ENCODE measurements around the gene A4GALT. TPM values are rescaled to one million over a fixed set of nuclear protein-coding genes. Genes with fewer than 3 reads are reported as not detected.

Gene A4GALT
- total and polyA plus RNA-seq, 4 donors = 8.6 to 29.3 (median 24.3) TPM

GRCh38 chr22:42644422-42645340 is 76.0 kb downstream of the A4GALT start:
- WGBS, 2 donors = 21 to 30% methylated on average over 22 of the region's 22 CpGs
- H3K9ac ChIP-seq (ENCODE audit: insufficient read depth in 1 of 2, low read length in 2 of 2) = peak overlapping the region in 1 of 2 donors; percentile 30

GRCh38 chr22:42643634-42644421 is 76.8 kb downstream of the A4GALT start:
- Histone ChIP-seq H3K9ac (ENCODE audit: insufficient read depth in 1 of 2, low read length in 2 of 2) (peak overlapping the region in 1 of 2 donors; percentile 30), H3K4me1 (ENCODE audit: control insufficient read depth in 5 of 5, insufficient read depth in 5 of 5, low read length in 5 of 5) (peaks cover 18 to 57% (median 32%) of the 10 kb centered on the region in 5 donors), H3K27ac (ENCODE audit: low read depth in 1 of 2, low read length in 1 of 2) (peak overlapping the region; percentile 64 to 95), H3K36me3 (ENCODE audit: control insufficient read depth in 4 of 4, insufficient read depth in 4 of 4, low read length in 4 of 4) (no peaks in the 10 kb centered on the region), H3K9me3 (ENCODE audit: control insufficient read depth in 4 of 4, insufficient read depth in 3 of 4, low read length in 3 of 4) (no peaks in the 10 kb centered on the region), H3K27me3 (ENCODE audit: control insufficient read depth in 3 of 3, insufficient read depth in 3 of 3, low read length in 2 of 3) (no peaks in the 10 kb centered on the region), H3K4me3 (no peak overlapping the region)
- no peak for TF ChIP-seq CTCF (IDR thresholded peaks at IDR 0.05; ENCODE audit: control extremely low read depth, extremely low read depth)
- ATAC-seq (ENCODE audit: insufficient read depth, low FRiP score) (no peak), DNase-seq (no peak)
- 84 to 87% methylated on average over 14 of the region's 14 CpGs for WGBS, 2 donors

More at GRCh38 chr22:42644422-42645340, 76.0 kb downstream of the A4GALT start:
- Histone ChIP-seq H3K36me3 (ENCODE audit: control insufficient read depth in 4 of 4, insufficient read depth in 4 of 4, low read length in 4 of 4) (no peaks in the 10 kb centered on the region), H3K4me3 (no peak overlapping the region), H3K27ac (ENCODE audit: low read depth in 1 of 2, low read length in 1 of 2) (peak overlapping the region; percentile 64 to 95), H3K9me3 (ENCODE audit: control insufficient read depth in 4 of 4, insufficient read depth in 3 of 4, low read length in 3 of 4) (no peaks in the 10 kb centered on the region), H3K27me3 (ENCODE audit: control insufficient read depth in 3 of 3, insufficient read depth in 3 of 3, low read length in 2 of 3) (no peaks in the 10 kb centered on the region), H3K4me1 (ENCODE audit: control insufficient read depth in 5 of 5, insufficient read depth in 5 of 5, low read length in 5 of 5) (peaks cover 18 to 59% (median 32%) of the 10 kb centered on the region in 5 donors)
- TF ChIP-seq CTCF (IDR thresholded peaks at IDR 0.05; ENCODE audit: control extremely low read depth, extremely low read depth) = no peak
- no peak for ATAC-seq (ENCODE audit: insufficient read depth, low FRiP score)
- peak; percentile 63 to 81 (median 65) for DNase-seq

- H3K9ac ChIP-seq (ENCODE audit: insufficient read depth in 1 of 2, low read length in 2 of 2) = peak overlapping the region in 1 of 2 donors; percentile 28
- H3K4me1 ChIP-seq (ENCODE audit: control insufficient read depth in 5 of 5, insufficient read depth in 5 of 5, low read length in 5 of 5) = peaks cover 16 to 53% (median 27%) of the 10 kb centered on the region in 5 donors
- no peaks in the 10 kb centered on the region for H3K27me3 ChIP-seq (ENCODE audit: control insufficient read depth in 3 of 3, insufficient read depth in 3 of 3, low read length in 2 of 3)
- H3K27ac ChIP-seq (ENCODE audit: low read depth in 1 of 2, low read length in 1 of 2) = peak overlapping the region; percentile 64 to 95
- H3K4me3 ChIP-seq = no peak overlapping the region
- DNase-seq = peak; percentile 63 to 83 (median 63)
- ATAC-seq (ENCODE audit: insufficient read depth, low FRiP score) = no peak
- H3K36me3 ChIP-seq (ENCODE audit: control insufficient read depth in 4 of 4, insufficient read depth in 4 of 4, low read length in 4 of 4) = no peaks in the 10 kb centered on the region
- WGBS, 2 donors = 60 to 63% methylated on average over 12 of the region's 12 CpGs
- H3K9me3 ChIP-seq (ENCODE audit: control insufficient read depth in 4 of 4, insufficient read depth in 3 of 4, low read length in 3 of 4) = no peaks in the 10 kb centered on the region
- TF ChIP-seq CTCF (IDR thresholded peaks at IDR 0.05; ENCODE audit: control extremely low read depth, extremely low read depth) = no peak
Measured at GRCh38 chr22:42642806-42643633, 77.7 kb downstream of the A4GALT start.

Small RNAs within 50 kb of the gene (small RNA-seq; reads per million reads assigned to genes)
- gene RF00019 (ENCODE audit: low replicate concordance) = not detected

Other genes with a start within 250 kb of the A4GALT start
- gene RRP7A, start 201.1 kb downstream of the A4GALT start, total RNA-seq = 10 to 100 TPM; 14.9 to 35.5 TPM
- gene RRP7A, start 201.1 kb downstream of the A4GALT start, polyA plus RNA-seq = 10 to 100 TPM; 10.2 to 31.9 TPM
- 1 to 10 TPM; 2.7 to 3.3 TPM for gene SERHL2, start 166.9 kb downstream of the A4GALT start, total RNA-seq
- 1 to 10 TPM; 1.7 to 2.6 TPM for gene SERHL2, start 166.9 kb downstream of the A4GALT start, polyA plus RNA-seq
- gene POLDIP3, start 106.0 kb downstream of the A4GALT start, total RNA-seq = 10 to 100 TPM; 41.1 to 62.1 TPM
- 10 to 100 TPM; 20.5 to 44.3 TPM for gene POLDIP3, start 106.0 kb downstream of the A4GALT start, polyA plus RNA-seq
- 1 to 10 TPM in 1 of 2 donors, under 1 TPM in 1; 0.82 to 1.1 TPM for gene ATP5MGL, start 80.3 kb downstream of the A4GALT start, total RNA-seq
- under 1 TPM in 1 of 2 donors, not detected in 1; 0.16 TPM for gene ATP5MGL, start 80.3 kb downstream of the A4GALT start, polyA plus RNA-seq
- gene CYB5R3, start 71.5 kb downstream of the A4GALT start, total RNA-seq = 100 to 1,000 TPM in 1 of 2 donors, 10 to 100 TPM in 1; 90.2 to 265 TPM
- 100 to 1,000 TPM; 122 to 190 TPM for gene CYB5R3, start 71.5 kb downstream of the A4GALT start, polyA plus RNA-seq
- 10 to 100 TPM; 42.0 to 42.9 TPM for gene ARFGAP3, start 136.4 kb upstream of the A4GALT start, total RNA-seq
- 10 to 100 TPM; 25.8 to 42.7 TPM for gene ARFGAP3, start 136.4 kb upstream of the A4GALT start, polyA plus RNA-seq